Esophagus muscularis mucosa (tissue), 4 donors: Measurements from ENCODE around the gene AKAP13. TPM values are rescaled to one million over a fixed set of nuclear protein-coding genes. Genes with fewer than 3 reads are reported as not detected.

Experiments
- DNase-seq: peaks from one replicate; pipeline ENCODE4 v3.0.0-alpha.2; 2017; ENCODE audit errors: extremely low spot score
- H3K27ac ChIP-seq, 4 donors: fragments of 200-600 bp; sonication (generic); replicated peaks in 1 of 4; 1 replicate in 3 of 4; 2 replicates in 1 of 4; pipeline ENCODE4 v1.5.1; 2016 to 2019; ENCODE audit warnings: mild to moderate bottlenecking in 1 of 4
- H3K27me3 ChIP-seq, 4 donors: fragments of 200-600 bp; sonication (generic); one replicate each; pipeline versions ENCODE4 v1.5.1 to v1.6.0; 2016 to 2019
- H3K36me3 ChIP-seq, 4 donors: fragments of 200-600 bp; sonication (generic); one replicate each; pipeline ENCODE4 v1.5.1; 2016 to 2019
- H3K4me1 ChIP-seq, 4 donors: fragments of 200-600 bp; sonication (generic); one replicate each; pipeline ENCODE4 v1.5.1; 2016 to 2019
- H3K4me3 ChIP-seq, 4 donors: fragments of 200-600 bp; sonication (generic); 1 replicate in 2 of 4; 2 replicates in 2 of 4; pipeline ENCODE4 v1.5.1; 2016 to 2019; ENCODE audit warnings: mild to moderate bottlenecking in 4 of 4, moderate library complexity in 1 of 4
- H3K9me3 ChIP-seq, 4 donors: fragments of 200-600 bp; sonication (generic); 1 replicate in 3 of 4; 2 replicates in 1 of 4; pipeline ENCODE4 v1.5.1; 2016 to 2019
- EP300 ChIP-seq: sonication (generic); formaldehyde crosslinking; IDR thresholded peaks from one replicate; pipeline ENCODE4 v1.6.1; 2017; ENCODE audit warnings: antibody characterized with exemption
- POLR2A ChIP-seq: fragments of 450-650 bp; IDR thresholded peaks from one replicate; pipeline ENCODE4 v1.6.1; 2017; ENCODE audit warnings: antibody characterized with exemption, moderate library complexity, mild to moderate bottlenecking, low read depth
- POLR2AphosphoS5 ChIP-seq, 2 donors: sonication (generic); formaldehyde crosslinking; IDR thresholded peaks; one replicate each; pipeline ENCODE4 v1.6.1; 2017; ENCODE audit warnings: antibody characterized with exemption in 2 of 2
- WGBS: methylation state at CpG from one replicate; pipeline ENCODE4 v1.1.5; 2018; 5-methylcytosine and 5-hydroxymethylcytosine counted together
- intact Hi-C: fragments of 100-400 bp; cut with DNase I; formaldehyde crosslinking; loops from one replicate; pipeline ENCODE4 v1.15.1; 2023
- total RNA-seq, 4 donors: library from RNA; depleted of rRNA; stranded (reverse); fragments of >200 nt; gene quantifications; one replicate each; pipeline versions ENCODE4 v1.1.0 to v1.2.1, GENCODE V29; 2016
- TF ChIP-seq, protein P1 (sequence below), 3 experiments: fragments of 200-600 bp in 2 of 3; fragments of 450-650 bp in 1 of 3; sonication (generic) in 2 of 3; IDR thresholded peaks; one replicate each; pipeline ENCODE4 v1.5.1; 2017 to 2019; ENCODE audit warnings: antibody characterized with exemption in 3 of 3, mild to moderate bottlenecking in 2 of 3, moderate library complexity in 1 of 3

The AKAP13 gene
- total RNA-seq, 4 donors from 2014 or later: 232 to 323 (median 284) TPM

DNA sequence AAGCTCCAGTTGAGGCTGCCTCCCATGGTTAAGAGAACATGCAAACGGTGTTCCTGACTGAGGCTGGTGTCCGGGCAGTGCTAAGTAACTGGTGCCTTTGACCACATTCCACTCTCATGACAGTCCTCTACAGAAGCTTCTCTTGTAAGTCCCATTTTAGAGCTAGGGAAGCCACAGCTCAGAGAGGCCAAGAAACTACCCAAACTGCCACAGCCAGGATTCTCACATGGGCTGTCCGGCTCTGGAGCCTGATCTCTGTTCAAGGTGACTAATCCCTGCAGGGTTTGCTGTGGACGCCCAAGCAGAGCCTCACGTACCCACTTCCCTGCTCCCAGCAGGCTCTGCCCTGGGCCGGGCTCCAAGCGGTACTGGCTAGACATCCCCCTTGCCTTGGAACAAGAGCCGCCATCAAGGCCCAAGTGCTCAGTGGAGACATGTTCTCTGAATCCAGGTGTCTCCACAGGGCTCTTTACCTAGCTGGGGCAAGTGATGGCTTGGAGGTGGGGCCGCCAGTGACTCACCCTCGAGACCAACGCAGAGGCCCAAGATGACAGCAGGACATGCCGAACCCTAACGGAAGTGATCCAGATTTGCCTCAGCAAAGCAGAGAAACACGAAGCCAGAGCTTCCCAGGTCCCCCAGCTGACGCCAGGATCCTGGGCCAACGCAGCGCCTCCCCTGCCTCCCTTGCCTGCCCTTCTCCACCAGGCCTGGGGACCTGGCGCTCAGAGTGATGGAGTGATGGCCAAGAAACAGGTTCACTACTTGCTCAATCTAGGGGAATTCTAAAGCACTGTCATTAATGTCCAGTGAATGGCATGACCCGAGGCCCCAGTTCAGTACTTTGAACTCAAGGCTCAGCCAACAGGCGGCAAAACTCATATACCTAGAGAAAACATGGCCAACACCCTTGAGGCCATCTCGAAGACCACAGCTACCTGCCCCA is 390.0 kb downstream of the AKAP13 start:
- H3K9me3 ChIP-seq: no peaks in the 10 kb centered on the region
- 98% methylated on average over 11 of the region's 21 CpGs for WGBS
- peaks cover 17 to 49% (median 40%) of the 10 kb centered on the region in 4 donors for H3K4me1 ChIP-seq
- no peaks in the 10 kb centered on the region for H3K27me3 ChIP-seq
- DNase-seq: no peak
- TF ChIP-seq EP300 (no peak), POLR2A (no peak), POLR2AphosphoS5 (IDR thresholded peaks at IDR 0.05) (no peak)
- TF ChIP-seq, protein P1, sequence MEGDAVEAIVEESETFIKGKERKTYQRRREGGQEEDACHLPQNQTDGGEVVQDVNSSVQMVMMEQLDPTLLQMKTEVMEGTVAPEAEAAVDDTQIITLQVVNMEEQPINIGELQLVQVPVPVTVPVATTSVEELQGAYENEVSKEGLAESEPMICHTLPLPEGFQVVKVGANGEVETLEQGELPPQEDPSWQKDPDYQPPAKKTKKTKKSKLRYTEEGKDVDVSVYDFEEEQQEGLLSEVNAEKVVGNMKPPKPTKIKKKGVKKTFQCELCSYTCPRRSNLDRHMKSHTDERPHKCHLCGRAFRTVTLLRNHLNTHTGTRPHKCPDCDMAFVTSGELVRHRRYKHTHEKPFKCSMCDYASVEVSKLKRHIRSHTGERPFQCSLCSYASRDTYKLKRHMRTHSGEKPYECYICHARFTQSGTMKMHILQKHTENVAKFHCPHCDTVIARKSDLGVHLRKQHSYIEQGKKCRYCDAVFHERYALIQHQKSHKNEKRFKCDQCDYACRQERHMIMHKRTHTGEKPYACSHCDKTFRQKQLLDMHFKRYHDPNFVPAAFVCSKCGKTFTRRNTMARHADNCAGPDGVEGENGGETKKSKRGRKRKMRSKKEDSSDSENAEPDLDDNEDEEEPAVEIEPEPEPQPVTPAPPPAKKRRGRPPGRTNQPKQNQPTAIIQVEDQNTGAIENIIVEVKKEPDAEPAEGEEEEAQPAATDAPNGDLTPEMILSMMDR (IDR thresholded peaks at IDR 0.05): no peak
- peak overlapping the region in 1 of 4 donors; percentile 36 for H3K27ac ChIP-seq
- H3K36me3 ChIP-seq: peaks cover 0 to 18% (median 9%) of the 10 kb centered on the region in 4 donors
- no peak overlapping the region for H3K4me3 ChIP-seq
- intact Hi-C loops: no loop called here

DNA sequence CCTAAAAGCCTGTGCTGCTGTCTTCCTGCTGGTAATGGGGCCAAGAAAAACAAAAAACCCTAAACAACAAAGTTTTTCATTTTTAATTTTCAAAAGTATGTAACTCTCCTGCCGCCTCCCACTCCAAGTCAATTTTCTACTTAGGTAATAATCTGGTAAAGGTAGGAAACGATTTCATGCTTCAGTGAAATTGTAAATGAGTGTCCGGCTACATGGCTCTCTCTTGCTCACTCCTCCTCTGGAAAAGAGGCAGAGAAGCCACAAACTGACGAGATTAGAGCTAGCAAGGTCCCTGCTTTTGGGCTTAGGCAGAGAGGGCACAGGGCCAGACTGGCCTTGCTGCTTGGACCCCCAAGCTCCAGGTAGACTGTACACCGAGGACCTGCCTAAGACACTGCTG is 390.9 kb downstream of the AKAP13 start:
- Histone ChIP-seq H3K9me3 (no peaks in the 10 kb centered on the region), H3K36me3 (peaks cover 0 to 18% (median 9%) of the 10 kb centered on the region in 4 donors), H3K4me3 (no peak overlapping the region), H3K27me3 (no peaks in the 10 kb centered on the region), H3K4me1 (peaks cover 17 to 43% (median 34%) of the 10 kb centered on the region in 4 donors), H3K27ac (peak overlapping the region; percentile 49 to 65 (median 56))
- 83% methylated on average over 5 of the region's 5 CpGs for WGBS
- TF ChIP-seq, protein P1 (IDR thresholded peaks at IDR 0.05): no peak
- TF ChIP-seq POLR2AphosphoS5 (IDR thresholded peaks at IDR 0.05) (no peak), EP300 (no peak), POLR2A (no peak)
- intact Hi-C loops: no loop called here
- no peak for DNase-seq

DNA sequence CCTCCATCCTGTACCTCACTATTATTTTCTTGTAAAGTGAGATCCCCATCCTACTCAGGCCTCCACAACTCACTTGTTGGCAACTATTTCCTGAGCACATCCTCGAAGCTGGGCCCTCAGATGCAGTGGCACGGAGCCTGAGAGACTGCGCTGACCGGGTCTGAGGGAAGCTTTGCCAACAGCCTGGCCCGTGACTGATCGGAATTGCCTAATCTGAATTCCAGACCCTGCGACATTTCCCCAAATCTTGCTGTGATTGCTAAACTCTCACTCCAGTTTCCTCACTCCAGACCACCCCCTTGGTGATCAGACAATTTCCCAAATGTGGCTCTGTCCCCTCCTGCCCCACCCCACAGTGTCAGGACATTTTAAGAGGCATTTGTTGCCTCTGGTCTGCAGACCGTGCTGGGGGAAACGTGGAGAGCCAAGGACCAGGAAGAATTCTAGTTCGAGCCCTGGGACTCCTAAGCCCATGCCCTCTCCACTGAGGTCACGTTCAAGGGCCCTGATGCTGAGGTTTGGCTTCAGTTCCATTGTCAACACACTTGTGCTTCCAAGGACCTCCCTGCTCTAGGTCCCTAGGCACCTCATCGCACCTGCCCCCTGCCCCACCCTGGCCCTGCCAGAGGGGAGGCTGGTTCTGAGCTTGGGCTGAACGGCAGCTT is 391.5 kb downstream of the AKAP13 start:
- Histone ChIP-seq H3K9me3 (no peaks in the 10 kb centered on the region), H3K4me3 (no peak overlapping the region), H3K27ac (peak overlapping the region; percentile 49 to 65 (median 56)), H3K4me1 (peaks cover 17 to 38% (median 32%) of the 10 kb centered on the region in 4 donors), H3K36me3 (peaks cover 0 to 18% (median 9%) of the 10 kb centered on the region in 4 donors), H3K27me3 (no peaks in the 10 kb centered on the region)
- DNase-seq: no peak
- 72% methylated on average over 8 of the region's 13 CpGs for WGBS
- intact Hi-C loops: no loop called here
- peak in 1 of 2 donors; percentile 46 for TF ChIP-seq POLR2AphosphoS5 (IDR thresholded peaks at IDR 0.05)
- TF ChIP-seq, protein P1 (IDR thresholded peaks at IDR 0.05): no peak
- TF ChIP-seq EP300: peak; percentile 57
- TF ChIP-seq POLR2A: no peak

GRCh38 chr15:85772668-85773067 is 392.3 kb downstream of the AKAP13 start:
- TF ChIP-seq EP300 (no peak), POLR2A (no peak), POLR2AphosphoS5 (IDR thresholded peaks at IDR 0.05) (no peak)
- TF ChIP-seq, protein P1 (IDR thresholded peaks at IDR 0.05): no peak
- Histone ChIP-seq H3K36me3 (peaks cover 0 to 18% (median 9%) of the 10 kb centered on the region in 4 donors), H3K27me3 (no peaks in the 10 kb centered on the region), H3K4me1 (peaks cover 22 to 39% (median 35%) of the 10 kb centered on the region in 4 donors), H3K27ac (peak overlapping the region; percentile 49 to 65 (median 50)), H3K4me3 (no peak overlapping the region), H3K9me3 (no peaks in the 10 kb centered on the region)
- intact Hi-C loops: no loop called here
- no peak for DNase-seq
- 95% methylated on average over 8 of the region's 9 CpGs for WGBS
